ENCODE data around the gene TNFAIP2. TPM values are rescaled to one million over a fixed set of nuclear protein-coding genes. Genes with fewer than 3 reads are reported as not detected.
"Not testable (repeated sequence)": the region's sequence is repeated elsewhere in the genome, so short reads cannot be mapped to it uniquely, and the experiment has no call there.

The TNFAIP2 gene
- total and polyA plus RNA-seq, 2 experiments from 2014 or later: 9.9 to 14.1 TPM

DNA sequence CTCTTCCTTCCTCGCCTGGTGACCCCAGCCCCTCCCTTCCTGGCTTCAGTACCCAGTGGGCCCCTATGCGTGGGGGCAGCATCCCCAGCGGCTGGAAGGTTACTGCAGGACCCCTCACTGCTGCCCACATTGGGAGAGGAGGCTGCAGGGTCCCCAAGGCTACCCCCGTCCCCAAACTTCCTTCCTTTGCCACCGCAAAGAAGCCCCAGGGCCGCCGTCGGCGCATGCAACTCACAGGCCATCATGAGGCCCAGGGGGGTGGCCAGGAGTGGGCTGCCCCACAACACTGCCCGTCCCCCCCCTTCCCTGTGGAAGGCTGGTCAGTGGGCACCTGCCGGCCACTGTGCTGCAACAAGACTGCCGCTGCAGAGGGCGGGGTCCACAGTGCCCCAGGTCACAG lies 9.5 kb upstream of the TNFAIP2 start (continued):
- TF ChIP-seq, protein P1, sequence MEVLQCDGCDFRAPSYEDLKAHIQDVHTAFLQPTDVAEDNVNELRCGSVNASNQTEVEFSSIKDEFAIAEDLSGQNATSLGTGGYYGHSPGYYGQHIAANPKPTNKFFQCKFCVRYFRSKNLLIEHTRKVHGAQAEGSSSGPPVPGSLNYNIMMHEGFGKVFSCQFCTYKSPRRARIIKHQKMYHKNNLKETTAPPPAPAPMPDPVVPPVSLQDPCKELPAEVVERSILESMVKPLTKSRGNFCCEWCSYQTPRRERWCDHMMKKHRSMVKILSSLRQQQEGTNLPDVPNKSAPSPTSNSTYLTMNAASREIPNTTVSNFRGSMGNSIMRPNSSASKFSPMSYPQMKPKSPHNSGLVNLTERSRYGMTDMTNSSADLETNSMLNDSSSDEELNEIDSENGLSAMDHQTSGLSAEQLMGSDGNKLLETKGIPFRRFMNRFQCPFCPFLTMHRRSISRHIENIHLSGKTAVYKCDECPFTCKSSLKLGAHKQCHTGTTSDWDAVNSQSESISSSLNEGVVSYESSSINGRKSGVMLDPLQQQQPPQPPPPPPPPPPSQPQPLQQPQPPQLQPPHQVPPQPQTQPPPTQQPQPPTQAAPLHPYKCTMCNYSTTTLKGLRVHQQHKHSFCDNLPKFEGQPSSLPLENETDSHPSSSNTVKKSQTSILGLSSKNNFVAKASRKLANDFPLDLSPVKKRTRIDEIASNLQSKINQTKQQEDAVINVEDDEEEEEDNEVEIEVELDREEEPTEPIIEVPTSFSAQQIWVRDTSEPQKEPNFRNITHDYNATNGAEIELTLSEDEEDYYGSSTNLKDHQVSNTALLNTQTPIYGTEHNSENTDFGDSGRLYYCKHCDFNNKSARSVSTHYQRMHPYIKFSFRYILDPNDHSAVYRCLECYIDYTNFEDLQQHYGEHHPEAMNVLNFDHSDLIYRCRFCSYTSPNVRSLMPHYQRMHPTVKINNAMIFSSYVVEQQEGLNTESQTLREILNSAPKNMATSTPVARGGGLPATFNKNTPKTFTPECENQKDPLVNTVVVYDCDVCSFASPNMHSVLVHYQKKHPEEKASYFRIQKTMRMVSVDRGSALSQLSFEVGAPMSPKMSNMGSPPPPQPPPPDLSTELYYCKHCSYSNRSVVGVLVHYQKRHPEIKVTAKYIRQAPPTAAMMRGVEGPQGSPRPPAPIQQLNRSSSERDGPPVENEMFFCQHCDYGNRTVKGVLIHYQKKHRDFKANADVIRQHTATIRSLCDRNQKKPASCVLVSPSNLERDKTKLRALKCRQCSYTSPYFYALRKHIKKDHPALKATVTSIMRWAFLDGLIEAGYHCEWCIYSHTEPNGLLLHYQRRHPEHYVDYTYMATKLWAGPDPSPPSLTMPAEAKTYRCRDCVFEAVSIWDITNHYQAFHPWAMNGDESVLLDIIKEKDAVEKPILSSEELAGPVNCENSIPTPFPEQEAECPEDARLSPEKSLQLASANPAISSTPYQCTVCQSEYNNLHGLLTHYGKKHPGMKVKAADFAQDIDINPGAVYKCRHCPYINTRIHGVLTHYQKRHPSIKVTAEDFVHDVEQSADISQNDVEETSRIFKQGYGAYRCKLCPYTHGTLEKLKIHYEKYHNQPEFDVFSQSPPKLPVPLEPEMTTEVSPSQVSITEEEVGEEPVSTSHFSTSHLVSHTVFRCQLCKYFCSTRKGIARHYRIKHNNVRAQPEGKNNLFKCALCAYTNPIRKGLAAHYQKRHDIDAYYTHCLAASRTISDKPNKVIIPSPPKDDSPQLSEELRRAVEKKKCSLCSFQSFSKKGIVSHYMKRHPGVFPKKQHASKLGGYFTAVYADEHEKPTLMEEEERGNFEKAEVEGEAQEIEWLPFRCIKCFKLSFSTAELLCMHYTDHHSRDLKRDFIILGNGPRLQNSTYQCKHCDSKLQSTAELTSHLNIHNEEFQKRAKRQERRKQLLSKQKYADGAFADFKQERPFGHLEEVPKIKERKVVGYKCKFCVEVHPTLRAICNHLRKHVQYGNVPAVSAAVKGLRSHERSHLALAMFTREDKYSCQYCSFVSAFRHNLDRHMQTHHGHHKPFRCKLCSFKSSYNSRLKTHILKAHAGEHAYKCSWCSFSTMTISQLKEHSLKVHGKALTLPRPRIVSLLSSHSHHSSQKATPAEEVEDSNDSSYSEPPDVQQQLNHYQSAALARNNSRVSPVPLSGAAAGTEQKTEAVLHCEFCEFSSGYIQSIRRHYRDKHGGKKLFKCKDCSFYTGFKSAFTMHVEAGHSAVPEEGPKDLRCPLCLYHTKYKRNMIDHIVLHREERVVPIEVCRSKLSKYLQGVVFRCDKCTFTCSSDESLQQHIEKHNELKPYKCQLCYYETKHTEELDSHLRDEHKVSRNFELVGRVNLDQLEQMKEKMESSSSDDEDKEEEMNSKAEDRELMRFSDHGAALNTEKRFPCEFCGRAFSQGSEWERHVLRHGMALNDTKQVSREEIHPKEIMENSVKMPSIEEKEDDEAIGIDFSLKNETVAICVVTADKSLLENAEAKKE (CRISPR knock-in tag; IDR thresholded peaks at IDR 0.05): no peak
- TF ChIP-seq, protein P2, sequence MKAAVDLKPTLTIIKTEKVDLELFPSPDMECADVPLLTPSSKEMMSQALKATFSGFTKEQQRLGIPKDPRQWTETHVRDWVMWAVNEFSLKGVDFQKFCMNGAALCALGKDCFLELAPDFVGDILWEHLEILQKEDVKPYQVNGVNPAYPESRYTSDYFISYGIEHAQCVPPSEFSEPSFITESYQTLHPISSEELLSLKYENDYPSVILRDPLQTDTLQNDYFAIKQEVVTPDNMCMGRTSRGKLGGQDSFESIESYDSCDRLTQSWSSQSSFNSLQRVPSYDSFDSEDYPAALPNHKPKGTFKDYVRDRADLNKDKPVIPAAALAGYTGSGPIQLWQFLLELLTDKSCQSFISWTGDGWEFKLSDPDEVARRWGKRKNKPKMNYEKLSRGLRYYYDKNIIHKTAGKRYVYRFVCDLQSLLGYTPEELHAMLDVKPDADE (IDR thresholded peaks at IDR 0.05): no peak
- TF ChIP-seq CREB1 (CRISPR knock-in tag; IDR thresholded peaks at IDR 0.05; ENCODE audit: low read depth) (no peak), ZNF114 (CRISPR knock-in tag; IDR thresholded peaks at IDR 0.05) (no peak), POLR2AphosphoS5 (IDR thresholded peaks at IDR 0.05; ENCODE audit: low read depth) (no peak), EZH2phosphoT487 (IDR thresholded peaks at IDR 0.05; ENCODE audit: unreplicated experiment) (no peak)
- TF ChIP-seq, protein P3, sequence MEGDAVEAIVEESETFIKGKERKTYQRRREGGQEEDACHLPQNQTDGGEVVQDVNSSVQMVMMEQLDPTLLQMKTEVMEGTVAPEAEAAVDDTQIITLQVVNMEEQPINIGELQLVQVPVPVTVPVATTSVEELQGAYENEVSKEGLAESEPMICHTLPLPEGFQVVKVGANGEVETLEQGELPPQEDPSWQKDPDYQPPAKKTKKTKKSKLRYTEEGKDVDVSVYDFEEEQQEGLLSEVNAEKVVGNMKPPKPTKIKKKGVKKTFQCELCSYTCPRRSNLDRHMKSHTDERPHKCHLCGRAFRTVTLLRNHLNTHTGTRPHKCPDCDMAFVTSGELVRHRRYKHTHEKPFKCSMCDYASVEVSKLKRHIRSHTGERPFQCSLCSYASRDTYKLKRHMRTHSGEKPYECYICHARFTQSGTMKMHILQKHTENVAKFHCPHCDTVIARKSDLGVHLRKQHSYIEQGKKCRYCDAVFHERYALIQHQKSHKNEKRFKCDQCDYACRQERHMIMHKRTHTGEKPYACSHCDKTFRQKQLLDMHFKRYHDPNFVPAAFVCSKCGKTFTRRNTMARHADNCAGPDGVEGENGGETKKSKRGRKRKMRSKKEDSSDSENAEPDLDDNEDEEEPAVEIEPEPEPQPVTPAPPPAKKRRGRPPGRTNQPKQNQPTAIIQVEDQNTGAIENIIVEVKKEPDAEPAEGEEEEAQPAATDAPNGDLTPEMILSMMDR (conservative IDR thresholded peaks at IDR 0.05; ENCODE audit: low read depth in 2 of 2): no peak

DNA sequence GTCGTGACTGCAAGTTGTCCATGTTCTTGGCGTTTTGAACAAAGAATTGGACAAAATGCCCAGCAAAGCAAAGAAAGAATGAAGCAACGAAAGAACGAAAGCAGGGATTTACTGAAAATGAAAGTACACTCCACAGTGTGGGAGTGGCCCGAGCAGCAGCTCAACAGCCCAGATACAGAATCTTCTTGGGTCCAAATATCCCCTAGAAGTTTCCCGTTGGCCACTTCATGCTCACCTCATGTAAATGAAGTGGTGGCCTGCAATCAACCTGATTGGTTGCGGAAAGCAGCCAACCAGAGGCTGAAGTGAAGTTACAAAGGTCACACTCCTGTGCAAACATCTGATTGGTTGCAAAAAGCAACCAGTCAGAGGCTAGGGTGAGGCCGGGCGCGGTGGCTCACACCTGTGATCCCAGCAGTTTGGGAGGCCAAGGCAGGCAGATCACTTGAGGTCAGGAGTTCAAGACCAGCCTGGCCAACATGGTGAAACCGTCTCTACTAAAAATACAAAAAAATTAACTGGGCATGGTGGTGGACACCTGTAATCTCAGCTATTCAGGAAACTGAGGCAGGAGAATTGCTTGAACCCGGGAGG lies 8.1 kb upstream of the TNFAIP2 start:
- H3K27ac ChIP-seq (ENCODE audit: low read depth); H3K27ac Mint-ChIP-seq; H2AFZ ChIP-seq; H3K9me2 ChIP-seq (ENCODE audit: insufficient read depth); H3K36me3 ChIP-seq (ENCODE audit: insufficient read depth); H3K4me3 ChIP-seq; H4K20me1 ChIP-seq (replicated peaks; ENCODE audit: insufficient read depth); DNase-seq (ENCODE audit: low spot score); H3K4me3 Mint-ChIP-seq; H3K36me3 Mint-ChIP-seq (ENCODE audit: low read depth); H3F3A ChIP-seq (replicated peaks; ENCODE audit: low read depth); H3K79me2 ChIP-seq (replicated peaks; ENCODE audit: insufficient read depth); H3K4me2 ChIP-seq; ATAC-seq; H3K9me3 Mint-ChIP-seq: not testable (repeated sequence)
- Histone ChIP-seq H3K27me3 (ENCODE audit: insufficient read depth) (peaks cover 13% of the 10 kb centered on the region), H3K4me1 (ENCODE audit: insufficient read depth) (peaks cover 13% of the 10 kb centered on the region)
- peaks cover 22% of the 10 kb centered on the region for H3K4me1 Mint-ChIP-seq
- H3K27me3 Mint-ChIP-seq (ENCODE audit: insufficient read depth, low read depth, poor library complexity): peaks cover 27% of the 10 kb centered on the region

Measured in GM23338 (cell line).